ENCODE results near the gene MICALL1.

The MICALL1 gene

DNA sequence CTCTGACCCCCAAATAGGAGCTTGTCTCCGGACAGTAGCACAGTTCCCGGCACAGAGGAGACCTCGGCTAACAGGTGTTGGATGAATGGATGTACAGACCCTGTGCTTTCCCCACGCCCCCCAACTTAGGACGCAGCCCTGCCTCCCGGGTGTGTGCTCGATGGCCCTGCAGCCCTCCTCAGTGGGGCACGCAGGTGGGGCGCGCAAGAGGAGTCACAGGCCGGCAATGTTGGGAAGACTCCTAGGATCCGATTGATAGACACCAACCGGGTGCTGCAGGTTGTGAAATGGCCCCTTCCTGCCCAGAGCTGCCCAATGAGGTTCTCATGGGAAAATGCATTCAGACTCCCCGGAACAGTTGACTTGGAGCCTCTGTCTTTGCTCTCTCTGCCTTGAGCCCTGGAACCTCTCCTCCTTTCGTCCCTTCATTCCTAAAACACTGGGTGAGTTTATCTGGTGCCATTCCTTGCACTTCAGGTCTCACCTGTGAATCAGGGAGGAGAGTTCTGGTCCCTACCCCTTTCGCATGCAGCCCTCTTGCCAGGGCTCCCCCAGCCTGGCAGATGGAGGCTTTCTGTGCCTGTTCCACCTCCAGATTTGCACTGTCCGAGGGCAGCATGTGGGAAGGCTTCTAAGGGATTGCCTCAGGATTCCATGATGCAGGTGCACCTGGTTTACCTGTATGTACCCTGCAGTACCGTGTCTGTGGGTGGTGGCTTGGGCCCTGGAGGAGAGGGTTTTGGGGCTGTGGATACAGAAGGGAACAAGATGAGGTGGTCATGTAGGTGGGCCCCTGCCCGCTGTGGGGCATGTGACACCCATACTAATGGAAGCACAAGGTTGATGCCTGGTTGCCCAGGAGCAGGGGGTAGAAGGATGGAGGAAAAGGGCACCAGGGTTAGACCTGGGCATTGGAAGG, 1.2 kb downstream of the MICALL1 start:
- no peak for DNase-seq

- no peak for DNase-seq
Measured at GRCh38 chr22:37909766-37910165, 3.7 kb downstream of the MICALL1 start.

- no peak for DNase-seq
Measured at GRCh38 chr22:37910890-37911672, 5.0 kb downstream of the MICALL1 start.

GRCh38 chr22:37911697-37912096, 5.6 kb downstream of the MICALL1 start:
- no peak for DNase-seq

DNA sequence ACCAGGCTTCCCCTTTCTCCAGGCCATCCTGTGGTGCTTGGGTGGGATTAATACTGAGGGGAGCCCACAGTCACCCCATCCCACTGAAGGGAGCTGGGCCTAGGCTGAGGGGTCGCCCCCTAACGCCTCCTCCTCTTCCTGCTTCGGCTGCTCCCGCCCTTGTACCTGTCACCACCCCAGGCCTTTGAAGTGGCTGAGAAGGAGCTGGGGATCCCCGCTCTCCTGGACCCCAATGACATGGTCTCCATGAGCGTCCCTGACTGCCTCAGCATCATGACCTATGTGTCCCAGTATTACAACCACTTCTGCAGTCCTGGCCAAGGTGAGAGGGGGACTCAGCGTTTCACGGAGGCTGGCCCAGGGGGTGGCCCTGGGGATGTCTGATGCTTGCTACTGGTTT, 6.1 kb downstream of the MICALL1 start:
- no peak for DNase-seq

- no peak for DNase-seq
Measured at GRCh38 chr22:37913233-37913721, 7.2 kb downstream of the MICALL1 start.

DNA sequence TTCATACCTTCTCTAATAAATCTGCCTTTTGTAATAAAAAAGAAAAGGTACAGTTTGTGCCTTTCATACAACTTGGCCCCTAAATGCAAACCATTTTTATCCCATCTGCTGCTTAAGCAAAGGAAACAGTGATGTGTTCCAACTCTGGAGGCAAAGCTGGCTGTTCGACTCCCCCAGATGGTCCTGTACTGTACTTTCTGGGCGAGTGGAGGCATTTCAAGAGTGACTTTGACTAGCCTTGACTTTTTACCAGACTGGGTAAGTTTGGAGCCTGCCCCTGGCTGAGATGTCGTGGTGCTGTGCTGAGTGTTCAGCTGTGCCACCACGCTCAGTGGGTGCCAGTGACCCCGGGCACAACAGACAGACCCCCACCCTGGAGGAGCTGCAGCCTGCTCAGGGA, 10.2 kb downstream of the MICALL1 start:
- DNase-seq: no peak

GRCh38 chr22:37917874-37918548, 11.9 kb downstream of the MICALL1 start:
- DNase-seq: no peak

DNA sequence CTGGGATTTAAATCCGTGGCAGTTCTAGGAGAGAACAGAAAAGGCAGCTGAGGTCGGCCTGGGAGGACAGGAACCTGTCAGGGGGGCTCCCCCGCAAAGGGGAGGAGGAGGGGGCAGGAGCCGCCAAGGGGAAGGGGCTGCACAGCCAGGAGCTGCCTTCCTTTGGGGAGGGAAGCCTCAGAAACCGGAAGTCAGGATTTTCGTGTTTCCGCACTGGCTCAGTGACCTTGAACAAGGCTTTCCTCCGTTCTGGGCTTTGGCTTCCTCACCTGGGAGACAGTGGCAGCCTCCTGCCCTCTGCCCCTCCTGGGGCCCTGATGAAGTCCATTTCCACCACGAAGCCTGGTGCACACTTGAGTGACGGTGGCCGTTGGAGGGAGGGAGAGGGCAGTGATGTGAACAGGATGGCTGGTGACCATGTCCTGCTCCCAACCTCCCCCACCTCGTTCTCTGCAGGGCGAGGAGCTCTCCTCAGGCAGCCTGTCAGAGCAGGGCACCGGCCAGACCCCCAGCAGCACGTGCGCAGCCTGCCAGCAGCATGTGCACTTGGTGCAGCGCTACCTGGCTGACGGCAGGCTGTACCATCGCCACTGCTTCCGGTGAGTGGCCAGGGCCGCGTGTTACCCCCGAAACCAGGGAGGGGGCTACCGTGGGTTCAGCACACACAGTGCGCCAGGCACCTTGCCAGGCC, 12.6 kb downstream of the MICALL1 start:
- no peak for DNase-seq

- DNase-seq: no peak
Measured at GRCh38 chr22:37920126-37920525, 14.0 kb downstream of the MICALL1 start.

DNA sequence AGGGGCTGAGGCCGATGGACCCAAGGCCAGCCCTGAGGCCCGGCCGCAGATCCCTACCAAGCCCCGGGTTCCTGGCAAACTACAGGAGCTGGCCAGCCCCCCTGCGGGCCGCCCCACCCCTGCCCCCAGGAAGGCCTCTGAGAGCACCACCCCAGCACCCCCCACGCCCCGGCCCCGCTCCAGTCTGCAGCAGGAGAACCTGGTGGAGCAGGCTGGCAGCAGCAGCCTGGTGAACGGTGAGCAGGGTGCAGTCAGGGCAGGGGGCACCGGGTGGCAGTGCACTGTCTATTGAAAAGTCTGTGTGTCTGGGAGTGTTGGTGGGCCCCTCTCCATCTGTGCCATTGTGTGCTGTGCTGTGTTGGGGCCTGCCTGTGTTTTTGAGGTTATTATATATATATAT, 16.1 kb downstream of the MICALL1 start:
- DNase-seq: no peak

DNA sequence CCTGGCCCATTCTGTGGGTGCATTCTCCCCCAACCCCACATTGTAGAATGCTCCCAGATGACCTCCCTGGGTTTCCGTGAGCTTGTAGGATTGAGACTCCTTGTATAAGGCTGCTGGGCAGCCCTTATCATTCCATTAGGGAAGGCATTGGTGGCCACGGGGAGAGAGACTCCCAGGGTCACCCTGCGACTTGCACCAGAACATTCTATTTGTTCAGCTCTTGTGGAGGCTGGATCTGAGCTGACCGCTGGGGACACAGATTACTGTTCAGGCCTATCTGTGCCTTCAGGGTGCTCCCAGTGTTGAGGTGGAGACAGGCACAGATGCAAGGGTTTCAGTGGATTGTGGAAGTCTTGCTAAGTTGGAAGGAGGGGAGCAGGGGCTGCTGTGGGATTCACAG, 17.8 kb downstream of the MICALL1 start:
- no peak for DNase-seq

GRCh38 chr22:37924386-37925065, 18.4 kb downstream of the MICALL1 start:
- DNase-seq: no peak

- DNase-seq: no peak
Measured at GRCh38 chr22:37925330-37925729, 19.2 kb downstream of the MICALL1 start.

DNA sequence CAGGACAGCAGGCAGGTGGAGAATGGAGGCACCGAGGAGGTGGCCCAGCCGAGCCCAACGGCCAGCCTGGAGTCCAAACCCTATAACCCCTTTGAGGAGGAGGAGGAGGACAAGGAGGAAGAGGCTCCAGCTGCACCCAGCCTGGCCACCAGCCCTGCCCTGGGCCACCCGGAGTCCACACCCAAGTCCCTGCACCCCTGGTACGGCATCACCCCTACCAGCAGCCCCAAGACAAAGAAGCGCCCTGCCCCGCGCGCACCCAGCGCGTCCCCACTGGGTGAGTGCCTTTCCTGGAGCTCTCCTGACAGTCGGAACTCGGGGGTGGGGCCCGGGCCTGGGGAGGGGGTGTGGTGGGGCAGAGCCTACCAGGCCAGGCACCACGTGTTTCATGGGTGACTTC, 19.7 kb downstream of the MICALL1 start:
- DNase-seq: no peak

GRCh38 chr22:37926358-37926757, 20.3 kb downstream of the MICALL1 start:
- no peak for DNase-seq

GRCh38 chr22:37926771-37927636, 20.9 kb downstream of the MICALL1 start:
- DNase-seq: no peak

DNA sequence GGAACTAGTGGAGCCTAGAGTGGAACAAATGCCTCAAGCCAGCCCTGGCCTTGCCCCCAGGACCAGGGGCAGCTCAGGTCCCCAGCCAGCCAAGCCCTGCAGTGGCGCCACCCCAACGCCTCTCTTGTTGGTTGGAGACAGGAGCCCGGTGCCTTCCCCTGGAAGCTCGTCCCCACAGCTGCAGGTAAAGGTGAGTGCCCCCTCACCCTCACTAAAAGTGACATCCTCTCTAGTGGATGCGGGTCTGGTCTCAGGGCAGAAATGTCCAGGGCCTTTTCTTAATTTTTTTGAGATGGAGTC, 21.5 kb downstream of the MICALL1 start:
- DNase-seq: no peak

DNA sequence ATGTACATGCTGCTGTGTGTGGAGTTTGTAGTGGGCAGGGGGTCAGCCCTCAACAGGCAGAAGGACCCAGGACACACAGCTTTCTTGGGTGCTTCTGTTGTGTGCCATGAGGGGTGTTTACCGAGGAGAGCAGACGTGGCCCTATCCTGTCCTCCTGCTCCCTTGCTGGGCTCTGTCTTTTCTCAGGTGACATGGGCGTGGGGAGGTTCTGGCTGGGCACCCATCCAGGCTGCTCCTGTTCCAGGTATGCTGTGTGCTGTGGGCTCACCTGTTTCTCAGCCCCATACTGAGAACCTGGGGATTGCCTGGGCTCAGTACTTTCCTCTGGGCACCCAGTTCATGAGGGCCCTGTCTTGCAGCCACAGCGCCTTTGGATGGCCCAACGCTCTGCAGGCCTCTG, 23.3 kb downstream of the MICALL1 start:
- no peak for DNase-seq

DNA sequence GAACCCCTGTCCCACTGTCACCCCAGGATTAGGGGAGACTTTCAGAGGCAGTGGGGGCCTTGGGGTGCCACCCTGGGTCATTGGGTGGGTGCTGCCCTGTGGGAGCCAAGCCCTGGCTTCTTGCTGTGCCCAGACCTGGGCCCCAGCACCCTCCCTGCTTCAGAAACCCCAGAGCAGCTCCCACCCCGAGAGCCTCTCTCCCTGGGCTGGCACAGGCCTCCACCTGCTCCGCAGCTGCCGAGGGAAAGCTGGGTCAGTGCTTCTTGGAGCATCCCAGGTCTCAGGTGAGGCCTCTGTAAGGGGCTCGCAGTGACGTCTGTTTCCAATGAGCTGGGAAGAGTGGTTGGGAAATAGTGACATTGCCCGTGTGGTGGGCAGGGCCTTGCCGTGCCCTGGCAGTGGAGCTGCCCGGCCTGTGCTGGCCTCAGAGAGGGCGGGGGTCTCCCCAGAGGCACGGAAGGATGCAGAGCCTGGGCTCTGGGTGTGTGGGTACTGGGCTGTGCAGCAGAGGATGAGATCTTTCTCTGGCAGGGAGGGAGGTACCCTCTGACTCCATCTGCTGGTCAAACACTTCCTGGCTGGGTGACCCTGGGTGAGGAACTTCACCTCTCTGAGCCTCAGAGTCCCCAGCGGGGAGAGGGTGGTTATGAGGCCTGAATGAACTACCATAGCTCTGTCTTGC, 24.3 kb downstream of the MICALL1 start:
- DNase-seq: no peak

DNA sequence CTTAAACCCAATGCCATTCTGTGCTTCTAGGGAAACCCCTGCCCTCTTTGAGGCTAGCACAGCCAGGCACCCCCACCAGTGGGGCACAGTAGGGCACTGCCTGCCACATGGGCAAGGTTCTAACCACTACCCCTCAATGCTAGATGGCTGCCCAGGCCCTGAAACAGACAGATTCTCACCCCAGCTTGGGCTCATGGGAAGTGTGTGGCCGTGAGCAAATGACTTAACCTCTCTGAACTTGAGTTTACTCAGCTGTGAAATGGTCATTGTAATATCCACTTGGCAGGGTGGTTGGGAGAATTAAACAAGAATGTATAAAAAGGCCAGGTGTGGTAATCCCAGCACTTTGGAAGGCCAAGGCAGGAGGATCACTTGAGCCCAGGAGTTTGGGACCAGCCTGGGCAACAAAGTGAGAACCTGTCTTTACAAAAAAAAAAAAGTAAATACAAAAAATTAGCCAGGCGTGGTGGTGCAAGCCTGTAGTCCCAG, 24.9 kb downstream of the MICALL1 start:
- DNase-seq: no peak

All from NCI-H1436 (cell line).